OCI-M1 (cell line): Measurements from ENCODE around the gene ZBTB4.

Experiments used
- DNase-seq: peaks from one replicate; lab custom pipeline; 2025; lab: John Stamatoyannopoulos, UW

The ZBTB4 gene

GRCh38 chr17:7441266-7441665 lies 38.2 kb downstream of the ZBTB4 start:
- DNase-seq = no peak

- peak; percentile 89 for DNase-seq
Measured at GRCh38 chr17:7440834-7441195, 38.6 kb downstream of the ZBTB4 start.

GRCh38 chr17:7440113-7440833 lies 39.2 kb downstream of the ZBTB4 start:
- DNase-seq = peak; percentile 83

GRCh38 chr17:7439462-7440112 lies 39.8 kb downstream of the ZBTB4 start, which contains the start of gene FGF11:
FGF11 (plus strand) TSS chr17:7439512; CDS start chr17:7439621, 109 bp downstream.
- peak; percentile 33 for DNase-seq

- DNase-seq = no peak
Measured at GRCh38 chr17:7438656-7439460, 40.6 kb downstream of the ZBTB4 start.

GRCh38 chr17:7437950-7438614 lies 41.3 kb downstream of the ZBTB4 start:
- peak; percentile 71 for DNase-seq

GRCh38 chr17:7437369-7437863 lies 42.0 kb downstream of the ZBTB4 start:
- no peak for DNase-seq

GRCh38 chr17:7436556-7437368 lies 42.7 kb downstream of the ZBTB4 start:
- DNase-seq = peak; percentile 92

- DNase-seq = peak; percentile 94
Measured at GRCh38 chr17:7435676-7436555, 43.5 kb downstream of the ZBTB4 start.

GRCh38 chr17:7432296-7432695 lies 47.1 kb downstream of the ZBTB4 start:
- DNase-seq = no peak

- no peak for DNase-seq
Measured at GRCh38 chr17:7431231-7431630, 48.2 kb downstream of the ZBTB4 start.

GRCh38 chr17:7429722-7430121 lies 49.7 kb downstream of the ZBTB4 start:
- no peak for DNase-seq

- no peak for DNase-seq
Measured at GRCh38 chr17:7428557-7428956, 50.9 kb downstream of the ZBTB4 start, which contains the start of gene SPEM3. SPEM3 (plus strand) TSS chr17:7428857; CDS start chr17:7428903, 46 bp downstream.

GRCh38 chr17:7427549-7427948 lies 51.9 kb downstream of the ZBTB4 start:
- DNase-seq = no peak

- no peak for DNase-seq
Measured at GRCh38 chr17:7426896-7427489, 52.4 kb downstream of the ZBTB4 start.

- no peak for DNase-seq
Measured at GRCh38 chr17:7426203-7426863, 53.1 kb downstream of the ZBTB4 start.

GRCh38 chr17:7425756-7426155 lies 53.7 kb downstream of the ZBTB4 start:
- no peak for DNase-seq

GRCh38 chr17:7425316-7425715 lies 54.1 kb downstream of the ZBTB4 start, which contains the start of gene SPEM2:
SPEM2 (plus strand) TSS chr17:7425616; CDS start chr17:7425689, 73 bp downstream.
- no peak for DNase-seq

- no peak for DNase-seq
Measured at GRCh38 chr17:7423679-7424078, 55.8 kb downstream of the ZBTB4 start.
